ENCODE results near the gene NF1.

DNA sequence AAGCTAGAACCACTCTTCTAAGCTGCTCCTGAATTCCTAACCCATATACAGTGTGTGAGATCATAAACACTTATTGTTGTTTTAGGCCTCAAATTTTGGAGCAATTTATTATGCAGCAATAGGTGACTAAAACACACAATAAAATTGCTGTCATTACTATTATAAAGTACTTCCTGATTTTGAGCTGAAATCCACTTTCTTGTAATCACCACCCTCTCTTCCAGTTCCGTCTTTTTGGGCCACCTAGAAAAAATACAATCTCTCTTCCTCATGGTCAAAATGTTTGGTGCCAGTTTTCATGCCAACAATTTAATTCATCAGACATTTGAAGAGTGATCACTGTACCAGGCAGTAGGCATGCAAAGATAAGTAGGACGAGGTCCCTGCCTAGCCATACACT, 43.3 kb upstream of the NF1 start:
- TF ChIP-seq, protein P1, sequence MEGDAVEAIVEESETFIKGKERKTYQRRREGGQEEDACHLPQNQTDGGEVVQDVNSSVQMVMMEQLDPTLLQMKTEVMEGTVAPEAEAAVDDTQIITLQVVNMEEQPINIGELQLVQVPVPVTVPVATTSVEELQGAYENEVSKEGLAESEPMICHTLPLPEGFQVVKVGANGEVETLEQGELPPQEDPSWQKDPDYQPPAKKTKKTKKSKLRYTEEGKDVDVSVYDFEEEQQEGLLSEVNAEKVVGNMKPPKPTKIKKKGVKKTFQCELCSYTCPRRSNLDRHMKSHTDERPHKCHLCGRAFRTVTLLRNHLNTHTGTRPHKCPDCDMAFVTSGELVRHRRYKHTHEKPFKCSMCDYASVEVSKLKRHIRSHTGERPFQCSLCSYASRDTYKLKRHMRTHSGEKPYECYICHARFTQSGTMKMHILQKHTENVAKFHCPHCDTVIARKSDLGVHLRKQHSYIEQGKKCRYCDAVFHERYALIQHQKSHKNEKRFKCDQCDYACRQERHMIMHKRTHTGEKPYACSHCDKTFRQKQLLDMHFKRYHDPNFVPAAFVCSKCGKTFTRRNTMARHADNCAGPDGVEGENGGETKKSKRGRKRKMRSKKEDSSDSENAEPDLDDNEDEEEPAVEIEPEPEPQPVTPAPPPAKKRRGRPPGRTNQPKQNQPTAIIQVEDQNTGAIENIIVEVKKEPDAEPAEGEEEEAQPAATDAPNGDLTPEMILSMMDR (IDR thresholded peaks at IDR 0.05): no peak
- TF ChIP-seq POLR2AphosphoS5 (IDR thresholded peaks at IDR 0.05; ENCODE audit: insufficient read depth in 1 of 2, low read depth in 1 of 2) (no peak), POLR2A (IDR thresholded peaks at IDR 0.05) (no peak)
